ENCODE data around the gene SDHA.
A peak's percentile ranks its signal among the peaks of the same experiment; 100 is the strongest.
"Not testable (repeated sequence)": the region's sequence is repeated elsewhere in the genome, so short reads cannot be mapped to it uniquely, and the experiment has no call there.

SDHA gene

GRCh38 chr5:190366-191035 lies 27.6 kb upstream of the SDHA start:
- peaks cover 31% of the 10 kb centered on the region for H3K27me3 Mint-ChIP-seq
- no peak overlapping the region for H3K27ac Mint-ChIP-seq
- no peak overlapping the region for H3K4me3 Mint-ChIP-seq

GRCh38 chr5:191036-191948 lies 26.8 kb upstream of the SDHA start, which contains the start of gene LRRC14B:
Gene LRRC14B (plus strand): TSS chr5:191495. CDS start chr5:191539, 44 bp downstream.
- CTCF ChIA-PET: interaction anchor here (1.0 kb wide), 1 partner anchor 234 kb away, joined by 3 read pairs; no protein-coding TSS in a partner anchor
- no peaks in the 10 kb centered on the region for H3K9me3 Mint-ChIP-seq
- H3K4me1 Mint-ChIP-seq: peaks cover 9% of the 10 kb centered on the region
- DNase-seq: peak; percentile 46
- H3K36me3 Mint-ChIP-seq: no peaks in the 10 kb centered on the region
- H3K27me3 Mint-ChIP-seq: peaks cover 31% of the 10 kb centered on the region
- no peak within 1 kb of the TSS for H3K27ac Mint-ChIP-seq
- no peak within 1 kb of the TSS for H3K4me3 Mint-ChIP-seq

More at GRCh38 chr5:190366-191035, 27.6 kb upstream of the SDHA start:
- Mint-ChIP-seq H3K9me3 (no peaks in the 10 kb centered on the region), H3K4me1 (peaks cover 9% of the 10 kb centered on the region), H3K36me3 (no peaks in the 10 kb centered on the region)
- DNase-seq: peak; percentile 16
- CTCF ChIA-PET: no interaction called here

GRCh38 chr5:191949-192690 lies 26.0 kb upstream of the SDHA start:
- H3K36me3 Mint-ChIP-seq: no peaks in the 10 kb centered on the region
- DNase-seq: peak; percentile 19
- peaks cover 9% of the 10 kb centered on the region for H3K4me1 Mint-ChIP-seq
- CTCF ChIA-PET: interaction anchor here (1.0 kb wide), 1 partner anchor 233 kb away, joined by 3 read pairs; no protein-coding TSS in a partner anchor
- no peaks in the 10 kb centered on the region for H3K9me3 Mint-ChIP-seq
- H3K4me3 Mint-ChIP-seq: no peak overlapping the region
- H3K27ac Mint-ChIP-seq: no peak overlapping the region
- peaks cover 31% of the 10 kb centered on the region for H3K27me3 Mint-ChIP-seq

GRCh38 chr5:192691-192969 lies 25.5 kb upstream of the SDHA start:
- no peak overlapping the region for H3K27ac Mint-ChIP-seq
- H3K36me3 Mint-ChIP-seq: no peaks in the 10 kb centered on the region
- H3K9me3 Mint-ChIP-seq: no peaks in the 10 kb centered on the region
- CTCF ChIA-PET: no interaction called here
- peaks cover 9% of the 10 kb centered on the region for H3K4me1 Mint-ChIP-seq
- DNase-seq: no peak
- H3K4me3 Mint-ChIP-seq: no peak overlapping the region
- H3K27me3 Mint-ChIP-seq: peaks cover 31% of the 10 kb centered on the region

- peak; percentile 19 for DNase-seq
- Mint-ChIP-seq H3K4me1 (peaks cover 9% of the 10 kb centered on the region), H3K36me3 (no peaks in the 10 kb centered on the region), H3K27ac (no peak overlapping the region), H3K9me3 (no peaks in the 10 kb centered on the region), H3K27me3 (peaks cover 31% of the 10 kb centered on the region), H3K4me3 (no peak overlapping the region)
- CTCF ChIA-PET: no interaction called here
Measured at GRCh38 chr5:192970-193831, 24.9 kb upstream of the SDHA start.

GRCh38 chr5:194102-194501 lies 24.0 kb upstream of the SDHA start:
- Mint-ChIP-seq H3K9me3 (no peaks in the 10 kb centered on the region), H3K36me3 (no peaks in the 10 kb centered on the region), H3K4me1 (peaks cover 4% of the 10 kb centered on the region), H3K27me3 (peaks cover 25% of the 10 kb centered on the region), H3K27ac (no peak overlapping the region), H3K4me3 (no peak overlapping the region)
- no peak for DNase-seq
- CTCF ChIA-PET: no interaction called here

- no peak for DNase-seq
- CTCF ChIA-PET: interaction anchor here (0.6 kb wide), 1 partner anchor 252 kb away, joined by 3 read pairs; no protein-coding TSS in a partner anchor
- H3K9me3 Mint-ChIP-seq: no peaks in the 10 kb centered on the region
- H3K36me3 Mint-ChIP-seq: no peaks in the 10 kb centered on the region
- H3K4me3 Mint-ChIP-seq: no peak overlapping the region
- H3K27me3 Mint-ChIP-seq: peaks cover 25% of the 10 kb centered on the region
- peaks cover 4% of the 10 kb centered on the region for H3K4me1 Mint-ChIP-seq
- H3K27ac Mint-ChIP-seq: no peak overlapping the region
Measured at GRCh38 chr5:194603-195209, 23.4 kb upstream of the SDHA start.

- no peaks in the 10 kb centered on the region for H3K9me3 Mint-ChIP-seq
- H3K4me1 Mint-ChIP-seq: peaks cover 4% of the 10 kb centered on the region
- no peaks in the 10 kb centered on the region for H3K36me3 Mint-ChIP-seq
- no peak overlapping the region for H3K27ac Mint-ChIP-seq
- CTCF ChIA-PET: interaction anchor here (0.6 kb wide), 1 partner anchor 251 kb away, joined by 3 read pairs; no protein-coding TSS in a partner anchor
- DNase-seq: no peak
- H3K27me3 Mint-ChIP-seq: peaks cover 19% of the 10 kb centered on the region
- no peak overlapping the region for H3K4me3 Mint-ChIP-seq
Measured at GRCh38 chr5:195401-196160, 22.5 kb upstream of the SDHA start.

- H3K4me3 Mint-ChIP-seq: no peak overlapping the region
Measured at GRCh38 chr5:196350-196749, 21.8 kb upstream of the SDHA start.

GRCh38 chr5:197031-197430 lies 21.1 kb upstream of the SDHA start:
- H3K36me3 Mint-ChIP-seq, H3K4me1 Mint-ChIP-seq, H3K27me3 Mint-ChIP-seq, H3K27ac Mint-ChIP-seq, H3K9me3 Mint-ChIP-seq, H3K4me3 Mint-ChIP-seq, DNase-seq, CTCF ChIA-PET: not testable (repeated sequence)

More at GRCh38 chr5:196350-196749, 21.8 kb upstream of the SDHA start:
- no peaks in the 10 kb centered on the region for H3K36me3 Mint-ChIP-seq
- peaks cover 11% of the 10 kb centered on the region for H3K27me3 Mint-ChIP-seq
- no peak for DNase-seq
- no peak overlapping the region for H3K27ac Mint-ChIP-seq
- CTCF ChIA-PET: no interaction called here
- H3K9me3 Mint-ChIP-seq: no peaks in the 10 kb centered on the region
- H3K4me1 Mint-ChIP-seq: peaks cover 1% of the 10 kb centered on the region

- H3K4me3 Mint-ChIP-seq: no peak overlapping the region
- H3K4me1 Mint-ChIP-seq: no peaks in the 10 kb centered on the region
- CTCF ChIA-PET: no interaction called here
- H3K27ac Mint-ChIP-seq: no peak overlapping the region
- H3K9me3 Mint-ChIP-seq: no peaks in the 10 kb centered on the region
- H3K27me3 Mint-ChIP-seq: no peaks in the 10 kb centered on the region
- DNase-seq: no peak
- no peaks in the 10 kb centered on the region for H3K36me3 Mint-ChIP-seq
Measured at GRCh38 chr5:197892-198489, 20.1 kb upstream of the SDHA start.

- H3K4me1 Mint-ChIP-seq: no peaks in the 10 kb centered on the region
- no peak overlapping the region for H3K27ac Mint-ChIP-seq
- no peaks in the 10 kb centered on the region for H3K36me3 Mint-ChIP-seq
- DNase-seq: no peak
- no peak overlapping the region for H3K4me3 Mint-ChIP-seq
- H3K27me3 Mint-ChIP-seq: no peaks in the 10 kb centered on the region
- H3K9me3 Mint-ChIP-seq: no peaks in the 10 kb centered on the region
- CTCF ChIA-PET: interaction anchor here (1.2 kb wide), 1 partner anchor 10 kb away, joined by 4 read pairs; no protein-coding TSS in a partner anchor
Measured at GRCh38 chr5:198516-199196, 19.5 kb upstream of the SDHA start.

All from activated naive CD4-positive, alpha-beta T cell treated with anti-CD3 and anti-CD28 coated beads, Interleukin-2, amount 10 ng/mL, durations not matched to agents 7 days and 5 days (primary cell).